K562 (cell line): ENCODE results near the gene SERINC5.

Source experiments
- CTCF ChIP-seq, 3 experiments: IDR thresholded peaks in 2 of 3; conservative IDR thresholded peaks in 1 of 3; 2 replicates each; pipeline ENCODE4 v1.5.1; 2011 to 2012; ENCODE audit warnings: low read length in 3 of 3, mild to moderate bottlenecking in 3 of 3, control low read depth in 2 of 3, improper control_type of control experiment in 1 of 3, inconsistent platforms in 1 of 3, low read depth in 1 of 3, mixed read lengths in 1 of 3, moderate library complexity in 1 of 3; ENCODE audit not compliant: insufficient read depth in 2 of 3
- EP300 ChIP-seq: IDR thresholded peaks from 2 replicates; pipeline ENCODE4 v1.6.1; 2012; ENCODE audit warnings: low read length, improper control_type of control experiment
- MXI1 ChIP-seq: IDR thresholded peaks from 2 replicates; pipeline ENCODE4 v1.6.1; 2011; ENCODE audit warnings: low read depth, mild to moderate bottlenecking, improper control_type of control experiment, low read length
- POLR2A ChIP-seq: fragments of 450-650 bp; conservative IDR thresholded peaks from 2 replicates; pipeline ENCODE4 v1.6.1; 2016
- RAD21 ChIP-seq, 2 experiments: fragments of 250-450 bp in 1 of 2; fragments of 450-650 bp in 1 of 2; sonication (Bioruptor Pico) in 1 of 2; formaldehyde crosslinking in 1 of 2; IDR thresholded peaks in 1 of 2; conservative IDR thresholded peaks in 1 of 2; 2 replicates each; pipeline versions ENCODE4 v1.4.0 to v1.8.0; 2020 to 2022; ENCODE audit warnings: mild to moderate bottlenecking in 2 of 2, moderate library complexity in 1 of 2
- RNF2 ChIP-seq: sonication (generic); IDR thresholded peaks from 2 replicates; pipeline ENCODE4 v1.6.1; 2016
- ZFP30 ChIP-seq: fragments of 250-450 bp; sonication (Bioruptor Pico); IDR thresholded peaks from 2 replicates; pipeline ENCODE4 v1.8.0; 2022; ENCODE audit warnings: moderate library complexity, mild to moderate bottlenecking, inconsistent platforms, borderline replicate concordance
- ZNF23 ChIP-seq: fragments of 250-450 bp; sonication (Bioruptor Pico); IDR thresholded peaks from 2 replicates; pipeline ENCODE4 v1.4.0; 2020; ENCODE audit warnings: mild to moderate bottlenecking
- ZNF347 ChIP-seq: fragments of 450-650 bp; formaldehyde crosslinking; IDR thresholded peaks from 2 replicates; pipeline ENCODE4 v1.4.0; 2020; ENCODE audit warnings: low read depth, mild to moderate bottlenecking, moderate library complexity
- TF ChIP-seq, protein P1 (sequence below): fragments of 450-650 bp; IDR thresholded peaks from 2 replicates; pipeline ENCODE4 v1.7.1; 2018; ENCODE audit warnings: mild to moderate bottlenecking, low read depth; ENCODE audit not compliant: partially characterized antibody
- TF ChIP-seq, protein P2 (sequence below): fragments of 450-650 bp; formaldehyde crosslinking; IDR thresholded peaks from 2 replicates; pipeline ENCODE4 v1.4.0; 2020; ENCODE audit warnings: mild to moderate bottlenecking, mixed read lengths

DNA sequence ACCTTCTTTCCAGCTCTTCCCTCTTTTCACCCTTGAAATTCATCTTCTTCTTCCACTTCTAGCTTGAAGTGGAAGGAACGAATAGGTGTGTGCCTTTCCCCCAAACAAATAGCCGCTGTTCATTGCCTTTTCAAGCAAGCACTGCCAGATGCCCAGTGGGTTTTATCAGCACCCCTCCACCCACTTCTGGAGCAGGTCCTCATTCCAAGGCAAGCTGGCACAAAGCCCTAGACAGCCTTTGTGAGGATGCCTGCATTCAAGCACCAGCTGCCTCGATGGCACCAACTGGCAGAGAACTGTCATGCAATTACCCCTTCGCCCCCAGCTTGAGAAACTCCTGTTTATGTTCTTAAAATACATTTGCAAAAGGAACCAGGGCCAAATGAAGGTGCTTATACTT, 36.5 kb downstream of the SERINC5 start:
- TF ChIP-seq, protein P1, sequence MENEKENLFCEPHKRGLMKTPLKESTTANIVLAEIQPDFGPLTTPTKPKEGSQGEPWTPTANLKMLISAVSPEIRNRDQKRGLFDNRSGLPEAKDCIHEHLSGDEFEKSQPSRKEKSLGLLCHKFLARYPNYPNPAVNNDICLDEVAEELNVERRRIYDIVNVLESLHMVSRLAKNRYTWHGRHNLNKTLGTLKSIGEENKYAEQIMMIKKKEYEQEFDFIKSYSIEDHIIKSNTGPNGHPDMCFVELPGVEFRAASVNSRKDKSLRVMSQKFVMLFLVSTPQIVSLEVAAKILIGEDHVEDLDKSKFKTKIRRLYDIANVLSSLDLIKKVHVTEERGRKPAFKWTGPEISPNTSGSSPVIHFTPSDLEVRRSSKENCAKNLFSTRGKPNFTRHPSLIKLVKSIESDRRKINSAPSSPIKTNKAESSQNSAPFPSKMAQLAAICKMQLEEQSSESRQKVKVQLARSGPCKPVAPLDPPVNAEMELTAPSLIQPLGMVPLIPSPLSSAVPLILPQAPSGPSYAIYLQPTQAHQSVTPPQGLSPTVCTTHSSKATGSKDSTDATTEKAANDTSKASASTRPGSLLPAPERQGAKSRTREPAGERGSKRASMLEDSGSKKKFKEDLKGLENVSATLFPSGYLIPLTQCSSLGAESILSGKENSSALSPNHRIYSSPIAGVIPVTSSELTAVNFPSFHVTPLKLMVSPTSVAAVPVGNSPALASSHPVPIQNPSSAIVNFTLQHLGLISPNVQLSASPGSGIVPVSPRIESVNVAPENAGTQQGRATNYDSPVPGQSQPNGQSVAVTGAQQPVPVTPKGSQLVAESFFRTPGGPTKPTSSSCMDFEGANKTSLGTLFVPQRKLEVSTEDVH = no peak
- TF ChIP-seq CTCF (IDR thresholded peaks at IDR 0.05 in 2 of 3, conservative IDR thresholded peaks at IDR 0.05 in 1 of 3; ENCODE audit: insufficient read depth in 2 of 3, low read depth in 1 of 3, low read length in 3 of 3) (no peak), ZNF23 (CRISPR knock-in tag) (no peak), ZFP30 (CRISPR knock-in tag) (no peak), RAD21 (CRISPR knock-in tag; conservative IDR thresholded peaks at IDR 0.05 in 1 of 2, IDR thresholded peaks at IDR 0.05 in 1 of 2) (no peak), EP300 (no peak), MXI1 (no peak), RNF2 (no peak), POLR2A (no peak), ZNF347 (CRISPR knock-in tag) (no peak)
- TF ChIP-seq, protein P2, sequence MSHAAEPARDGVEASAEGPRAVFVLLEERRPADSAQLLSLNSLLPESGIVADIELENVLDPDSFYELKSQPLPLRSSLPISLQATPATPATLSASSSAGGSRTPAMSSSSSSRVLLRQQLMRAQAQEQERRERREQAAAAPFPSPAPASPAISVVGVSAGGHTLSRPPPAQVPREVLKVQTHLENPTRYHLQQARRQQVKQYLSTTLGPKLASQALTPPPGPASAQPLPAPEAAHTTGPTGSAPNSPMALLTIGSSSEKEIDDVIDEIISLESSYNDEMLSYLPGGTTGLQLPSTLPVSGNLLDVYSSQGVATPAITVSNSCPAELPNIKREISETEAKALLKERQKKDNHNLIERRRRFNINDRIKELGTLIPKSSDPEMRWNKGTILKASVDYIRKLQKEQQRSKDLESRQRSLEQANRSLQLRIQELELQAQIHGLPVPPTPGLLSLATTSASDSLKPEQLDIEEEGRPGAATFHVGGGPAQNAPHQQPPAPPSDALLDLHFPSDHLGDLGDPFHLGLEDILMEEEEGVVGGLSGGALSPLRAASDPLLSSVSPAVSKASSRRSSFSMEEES (CRISPR knock-in tag) = no peak
